SK-N-SH (cell line): ENCODE measurements around the gene ATN1. TPM values are rescaled to one million over a fixed set of nuclear protein-coding genes. Genes with fewer than 3 reads are reported as not detected.

ENCODE experiments used
- CTCF ChIA-PET: fragments of 300-600, 350-600 bp; formaldehyde crosslinking; extraction: SDS; loops from one replicate; lab custom pipeline; 2021; lab: Yijun Ruan, JAX
- POLR2A ChIA-PET: fragments of 350-600 bp; sonication (Branson Sonifier 250); formaldehyde crosslinking; extraction: SDS; loops from one replicate; lab custom pipeline; 2020; ENCODE audit warnings: antibody characterized with exemption, inconsistent platforms; lab: Yijun Ruan, JAX
- DNase-seq: peaks from one replicate; pipeline ENCODE4 v3.0.0; 2012
- H2AFZ ChIP-seq: fragments of 200-600 bp; sonication (generic); 2 replicates; pipeline ENCODE4 v1.8.1; 2016; ENCODE audit warnings: antibody characterized with exemption, mild to moderate bottlenecking, low read depth
- H3F3A ChIP-seq: fragments of 200-600 bp; sonication (generic); replicated peaks from 2 replicates; pipeline ENCODE3; 2016; ENCODE audit warnings: antibody characterized with exemption, mild to moderate bottlenecking; ENCODE audit not compliant: insufficient read depth
- H3K27ac ChIP-seq, 2 experiments: fragments of 200-500 bp in 1 of 2; fragments of 200-600 bp in 1 of 2; sonication (Bioruptor generic) in 1 of 2; sonication (generic), shearing (Covaris generic) in 1 of 2; 2 replicates each; pipeline versions ENCODE4 v1.5.1 to v1.6.1; 2014 to 2016; ENCODE audit warnings: low read depth in 2 of 2, inconsistent platforms in 1 of 2, low read length in 1 of 2, mild to moderate bottlenecking in 1 of 2, mixed read lengths in 1 of 2
- H3K27me3 ChIP-seq: fragments of 200-600 bp; sonication (generic), shearing (Covaris generic); 2 replicates; pipeline ENCODE4 v1.6.1; 2016; ENCODE audit warnings: mixed run types; ENCODE audit not compliant: insufficient read depth
- H3K36me3 ChIP-seq, 2 experiments: fragments of 200-500 bp in 1 of 2; fragments of 200-600 bp in 1 of 2; sonication (Bioruptor generic) in 1 of 2; sonication (generic) in 1 of 2; replicated peaks in 1 of 2; 2 replicates each; pipeline versions ENCODE3 to v1.5.1; 2014 to 2016; ENCODE audit warnings: low read length in 1 of 2, mild to moderate bottlenecking in 1 of 2; ENCODE audit not compliant: insufficient read depth in 2 of 2, control insufficient read depth in 1 of 2
- H3K4me1 ChIP-seq, 2 experiments: fragments of 200-500 bp in 1 of 2; fragments of 200-600 bp in 1 of 2; sonication (Bioruptor generic) in 1 of 2; sonication (generic), shearing (Covaris generic) in 1 of 2; 2 replicates each; pipeline versions ENCODE4 v1.5.1 to v1.6.1; 2014 to 2016; ENCODE audit warnings: low read depth in 1 of 2, low read length in 1 of 2, mixed run types in 1 of 2; ENCODE audit not compliant: insufficient read depth in 2 of 2, control insufficient read depth in 1 of 2
- H3K4me2 ChIP-seq: fragments of 200-600 bp; sonication (generic), shearing (Covaris generic); 2 replicates; pipeline ENCODE4 v1.6.1; 2017; ENCODE audit warnings: mixed run types
- H3K4me3 ChIP-seq, 2 experiments: fragments of 200-500 bp in 1 of 2; fragments of 200-600 bp in 1 of 2; sonication (Bioruptor generic) in 1 of 2; sonication (generic), shearing (Covaris generic) in 1 of 2; 2 replicates each; pipeline versions ENCODE4 v1.5.1 to v1.8.1; 2014 to 2016; ENCODE audit warnings: low read depth in 2 of 2, inconsistent platforms in 1 of 2, low read length in 1 of 2, mild to moderate bottlenecking in 1 of 2, mixed read lengths in 1 of 2, moderate library complexity in 1 of 2
- H3K79me2 ChIP-seq: fragments of 200-600 bp; sonication (generic); 2 replicates; pipeline ENCODE4 v1.8.1; 2017; ENCODE audit warnings: mild to moderate bottlenecking; ENCODE audit not compliant: insufficient read depth
- H3K9ac ChIP-seq: fragments of 200-600 bp; sonication (generic); 2 replicates; pipeline ENCODE4 v1.6.1; 2017; ENCODE audit warnings: mixed run types
- H3K9me2 ChIP-seq: fragments of 200-600 bp; sonication (generic); 2 replicates; pipeline ENCODE4 v1.6.1; 2017; ENCODE audit warnings: mixed run types
- H3K9me3 ChIP-seq: fragments of 200-600 bp; sonication (generic); 2 replicates; pipeline ENCODE4 v1.6.1; 2017; ENCODE audit warnings: mixed run types, mild to moderate bottlenecking, moderate library complexity
- H4K20me1 ChIP-seq: fragments of 200-600 bp; sonication (generic); 2 replicates; pipeline ENCODE4 v1.6.1; 2017; ENCODE audit warnings: mild to moderate bottlenecking, mixed run types; ENCODE audit not compliant: insufficient read depth
- ELF1 ChIP-seq: IDR thresholded peaks from 2 replicates; pipeline ENCODE4 v1.4.0; 2012
- EP300 ChIP-seq, 2 experiments: IDR thresholded peaks; 2 replicates each; pipeline versions ENCODE4 v1.4.0 to v1.6.1; 2012; ENCODE audit warnings: borderline replicate concordance in 1 of 2, low read depth in 1 of 2, low read length in 1 of 2
- FOXJ3 ChIP-seq: sonication (generic); formaldehyde crosslinking; IDR thresholded peaks from 2 replicates; pipeline ENCODE4 v1.5.1; 2020; ENCODE audit warnings: mild to moderate bottlenecking, missing genetic modification reagents
- GABPA ChIP-seq: IDR thresholded peaks from 2 replicates; pipeline ENCODE4 v1.4.0; 2012; ENCODE audit warnings: low read depth, mild to moderate bottlenecking
- GATA2 ChIP-seq: sonication (generic); formaldehyde crosslinking; IDR thresholded peaks from 2 replicates; pipeline ENCODE4 v1.5.0; 2020; ENCODE audit warnings: mild to moderate bottlenecking, missing genetic modification reagents
- MEF2A ChIP-seq: IDR thresholded peaks from 2 replicates; pipeline ENCODE4 v1.4.0; 2012; ENCODE audit warnings: low read depth, borderline replicate concordance
- MXI1 ChIP-seq: IDR thresholded peaks from 2 replicates; pipeline ENCODE4 v1.6.1; 2012; ENCODE audit warnings: mild to moderate bottlenecking, low read depth, low read length, improper control_type of control experiment
- NRF1 ChIP-seq: IDR thresholded peaks from 2 replicates; pipeline ENCODE4 v1.6.1; 2012; ENCODE audit warnings: low read depth, mild to moderate bottlenecking, low read length
- POLR2AphosphoS5 ChIP-seq: IDR thresholded peaks from 2 replicates; pipeline ENCODE4 v1.6.1; 2012; ENCODE audit warnings: low read depth, low read length
- RAD21 ChIP-seq: IDR thresholded peaks from 2 replicates; pipeline ENCODE4 v1.6.1; 2012; ENCODE audit warnings: mild to moderate bottlenecking, low read length
- RCOR1 ChIP-seq: fragments of 150-350 bp; IDR thresholded peaks from 2 replicates; pipeline ENCODE4 v1.6.1; 2017; ENCODE audit warnings: antibody characterized with exemption, low read length
- RFX5 ChIP-seq: IDR thresholded peaks from 2 replicates; pipeline ENCODE4 v1.6.1; 2012; ENCODE audit warnings: mild to moderate bottlenecking, improper control_type of control experiment, low read length
- YY1 ChIP-seq: IDR thresholded peaks from 2 replicates; pipeline ENCODE4 v1.4.0; 2012; ENCODE audit warnings: low read depth, mild to moderate bottlenecking
- WGBS: methylation state at CpG from one replicate; pipeline ENCODE4 v1.1.6; 2017; ENCODE audit warnings: low lambda C conversion rate; 5-methylcytosine and 5-hydroxymethylcytosine counted together
- polyA plus RNA-seq, 3 experiments: library from polyadenylated mRNA; depleted of rRNA; stranded (reverse); fragments of >200 nt; gene quantifications; 2 replicates each; pipeline ENCODE4 v1.2.3, GENCODE V29; 2012
- TF ChIP-seq, protein P1 (sequence below): IDR thresholded peaks from 2 replicates; pipeline ENCODE4 v1.4.0; 2012; ENCODE audit warnings: low read depth, borderline replicate concordance
- TF ChIP-seq, protein P2 (sequence below): IDR thresholded peaks from 2 replicates; pipeline ENCODE4 v1.4.0; 2012; ENCODE audit warnings: low read depth, borderline replicate concordance
- TF ChIP-seq, protein P3 (sequence below): fragments of 150-350 bp; IDR thresholded peaks from 2 replicates; pipeline ENCODE4 v1.6.1; 2017; ENCODE audit warnings: antibody characterized with exemption, low read length, low read depth, borderline replicate concordance
- TF ChIP-seq, protein P4 (sequence below): IDR thresholded peaks from 2 replicates; pipeline ENCODE4; 2012
- TF ChIP-seq, protein P5 (sequence below): fragments of 150-350 bp; IDR thresholded peaks from 2 replicates; pipeline ENCODE4 v1.6.1; 2016; ENCODE audit warnings: mild to moderate bottlenecking, low read depth, low read length

ATN1 gene
- polyA plus RNA-seq, 1 of the 3 experiments (the other 2 are of a cell fraction): 29.3 TPM

- peaks cover 19% of the 10 kb centered on the region for H3F3A ChIP-seq
- WGBS: under 1% methylated on average over 23 of the region's 31 CpGs
- no peaks in the 10 kb centered on the region for H3K9me3 ChIP-seq
- peaks cover 59% of the 10 kb centered on the region for H3K79me2 ChIP-seq
- H3K9me2 ChIP-seq: no peaks in the 10 kb centered on the region
- POLR2A ChIA-PET: interaction anchor here (2.0 kb wide), 1 partner anchor 26 kb away, joined by 13 read pairs; the partner anchor contains the start of genes C12orf57 and RNU7-1
- TF ChIP-seq GATA2 (CRISPR knock-in tag) (no peak; the same call in 1 of the 2 replicates), ELF1 (no peak), RCOR1 (no peak), FOXJ3 (CRISPR knock-in tag) (no peak), EP300 (IDR thresholded peaks at IDR 0.05; ENCODE audit: borderline replicate concordance in 1 of 2, low read depth in 1 of 2, low read length in 1 of 2) (no peak), RFX5 (no peak), YY1 (no peak), MXI1 (no peak), POLR2AphosphoS5 (no peak)
- TF ChIP-seq, protein P1, sequence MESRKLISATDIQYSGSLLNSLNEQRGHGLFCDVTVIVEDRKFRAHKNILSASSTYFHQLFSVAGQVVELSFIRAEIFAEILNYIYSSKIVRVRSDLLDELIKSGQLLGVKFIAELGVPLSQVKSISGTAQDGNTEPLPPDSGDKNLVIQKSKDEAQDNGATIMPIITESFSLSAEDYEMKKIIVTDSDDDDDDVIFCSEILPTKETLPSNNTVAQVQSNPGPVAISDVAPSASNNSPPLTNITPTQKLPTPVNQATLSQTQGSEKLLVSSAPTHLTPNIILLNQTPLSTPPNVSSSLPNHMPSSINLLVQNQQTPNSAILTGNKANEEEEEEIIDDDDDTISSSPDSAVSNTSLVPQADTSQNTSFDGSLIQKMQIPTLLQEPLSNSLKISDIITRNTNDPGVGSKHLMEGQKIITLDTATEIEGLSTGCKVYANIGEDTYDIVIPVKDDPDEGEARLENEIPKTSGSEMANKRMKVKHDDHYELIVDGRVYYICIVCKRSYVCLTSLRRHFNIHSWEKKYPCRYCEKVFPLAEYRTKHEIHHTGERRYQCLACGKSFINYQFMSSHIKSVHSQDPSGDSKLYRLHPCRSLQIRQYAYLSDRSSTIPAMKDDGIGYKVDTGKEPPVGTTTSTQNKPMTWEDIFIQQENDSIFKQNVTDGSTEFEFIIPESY: no peak
- TF ChIP-seq, protein P2, sequence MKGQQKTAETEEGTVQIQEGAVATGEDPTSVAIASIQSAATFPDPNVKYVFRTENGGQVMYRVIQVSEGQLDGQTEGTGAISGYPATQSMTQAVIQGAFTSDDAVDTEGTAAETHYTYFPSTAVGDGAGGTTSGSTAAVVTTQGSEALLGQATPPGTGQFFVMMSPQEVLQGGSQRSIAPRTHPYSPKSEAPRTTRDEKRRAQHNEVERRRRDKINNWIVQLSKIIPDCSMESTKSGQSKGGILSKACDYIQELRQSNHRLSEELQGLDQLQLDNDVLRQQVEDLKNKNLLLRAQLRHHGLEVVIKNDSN: no peak
- peak overlapping the region; percentile 82 to 97 for H3K4me3 ChIP-seq
- no peak for DNase-seq
- H3K36me3 ChIP-seq: peaks cover 44 to 53% of the 10 kb centered on the region in 2 experiments
- H3K27ac ChIP-seq: peak overlapping the region; percentile 84 to 86
- no peaks in the 10 kb centered on the region for H4K20me1 ChIP-seq
- no peak overlapping the region for H2AFZ ChIP-seq
- H3K4me1 ChIP-seq: peaks cover 10 to 16% of the 10 kb centered on the region in 2 experiments; a peak in 3 of 4 replicates
- CTCF ChIA-PET: interaction anchor here (1.5 to 2.6 kb wide), 4 partner anchors 9 to 175 kb away, joined by 3 to 17 read pairs (median 6); no protein-coding TSS in a partner anchor
- no peaks in the 10 kb centered on the region for H3K27me3 ChIP-seq
- peak overlapping the region; percentile 88 for H3K9ac ChIP-seq
- H3K4me2 ChIP-seq: peak overlapping the region; percentile 91
These were observed 42.4 kb downstream of the ATN1 start for GRCh38 chr12:6970096-6970527.

DNA sequence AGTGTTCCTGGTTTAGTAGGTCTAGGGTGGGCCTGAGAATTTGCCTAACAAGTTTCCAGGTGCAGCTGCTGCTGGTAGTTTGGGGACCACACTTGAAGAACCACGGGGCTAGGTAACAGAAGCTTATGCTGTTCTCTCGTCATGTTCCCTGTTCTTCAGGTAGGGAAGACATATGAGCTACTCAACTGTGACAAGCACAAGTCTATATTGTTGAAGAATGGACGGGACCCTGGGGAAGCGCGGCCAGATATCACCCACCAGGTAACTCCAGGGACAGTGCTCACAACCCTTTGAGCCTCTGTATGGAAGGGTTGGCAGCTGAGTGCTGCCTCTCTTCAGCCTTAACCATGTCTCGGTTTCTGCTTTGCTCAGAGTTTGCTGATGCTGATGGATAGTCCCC, 46.4 kb downstream of the ATN1 start:
- WGBS: 95% methylated on average over 5 of the region's 6 CpGs
- Histone ChIP-seq H2AFZ (no peak overlapping the region), H3K4me3 (no peak overlapping the region), H3K9ac (no peak overlapping the region), H3K9me2 (no peaks in the 10 kb centered on the region), H3K36me3 (peaks cover 53 to 56% of the 10 kb centered on the region in 2 experiments), H4K20me1 (no peaks in the 10 kb centered on the region), H3K79me2 (peaks cover 44% of the 10 kb centered on the region), H3K27me3 (no peaks in the 10 kb centered on the region), H3K9me3 (no peaks in the 10 kb centered on the region), H3K4me1 (peaks cover 5% of the 10 kb centered on the region in 2 experiments; a peak in 3 of 4 replicates), H3K4me2 (no peak overlapping the region), H3F3A (no peaks in the 10 kb centered on the region), H3K27ac (no peak overlapping the region)
- DNase-seq: no peak
- ChIA-PET CTCF (interaction anchor here (1.5 to 1.7 kb wide), 2 partner anchors 30 to 139 kb away, joined by 4 to 8 read pairs; partner anchors contain the start of genes C12orf57 and RNU7-1), POLR2A (no interaction called here)
- no peak for TF ChIP-seq NRF1
- no peak for TF ChIP-seq RCOR1
- TF ChIP-seq, protein P3, sequence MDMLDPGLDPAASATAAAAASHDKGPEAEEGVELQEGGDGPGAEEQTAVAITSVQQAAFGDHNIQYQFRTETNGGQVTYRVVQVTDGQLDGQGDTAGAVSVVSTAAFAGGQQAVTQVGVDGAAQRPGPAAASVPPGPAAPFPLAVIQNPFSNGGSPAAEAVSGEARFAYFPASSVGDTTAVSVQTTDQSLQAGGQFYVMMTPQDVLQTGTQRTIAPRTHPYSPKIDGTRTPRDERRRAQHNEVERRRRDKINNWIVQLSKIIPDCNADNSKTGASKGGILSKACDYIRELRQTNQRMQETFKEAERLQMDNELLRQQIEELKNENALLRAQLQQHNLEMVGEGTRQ: no peak
- TF ChIP-seq MXI1: no peak
- TF ChIP-seq YY1: no peak
- TF ChIP-seq GABPA: no peak
- TF ChIP-seq RAD21: no peak
- TF ChIP-seq MEF2A: no peak
- TF ChIP-seq, protein P2: no peak
- TF ChIP-seq, protein P4, sequence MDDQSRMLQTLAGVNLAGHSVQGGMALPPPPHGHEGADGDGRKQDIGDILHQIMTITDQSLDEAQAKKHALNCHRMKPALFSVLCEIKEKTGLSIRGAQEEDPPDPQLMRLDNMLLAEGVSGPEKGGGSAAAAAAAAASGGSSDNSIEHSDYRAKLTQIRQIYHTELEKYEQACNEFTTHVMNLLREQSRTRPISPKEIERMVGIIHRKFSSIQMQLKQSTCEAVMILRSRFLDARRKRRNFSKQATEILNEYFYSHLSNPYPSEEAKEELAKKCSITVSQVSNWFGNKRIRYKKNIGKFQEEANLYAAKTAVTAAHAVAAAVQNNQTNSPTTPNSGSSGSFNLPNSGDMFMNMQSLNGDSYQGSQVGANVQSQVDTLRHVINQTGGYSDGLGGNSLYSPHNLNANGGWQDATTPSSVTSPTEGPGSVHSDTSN: no peak
- TF ChIP-seq, protein P5, sequence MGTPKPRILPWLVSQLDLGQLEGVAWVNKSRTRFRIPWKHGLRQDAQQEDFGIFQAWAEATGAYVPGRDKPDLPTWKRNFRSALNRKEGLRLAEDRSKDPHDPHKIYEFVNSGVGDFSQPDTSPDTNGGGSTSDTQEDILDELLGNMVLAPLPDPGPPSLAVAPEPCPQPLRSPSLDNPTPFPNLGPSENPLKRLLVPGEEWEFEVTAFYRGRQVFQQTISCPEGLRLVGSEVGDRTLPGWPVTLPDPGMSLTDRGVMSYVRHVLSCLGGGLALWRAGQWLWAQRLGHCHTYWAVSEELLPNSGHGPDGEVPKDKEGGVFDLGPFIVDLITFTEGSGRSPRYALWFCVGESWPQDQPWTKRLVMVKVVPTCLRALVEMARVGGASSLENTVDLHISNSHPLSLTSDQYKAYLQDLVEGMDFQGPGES: no peak
- TF ChIP-seq, all 33 proteins: peak for 0
